Neural crest cell (in vitro differentiated cells): ENCODE results near the gene PPP4R3B. TPM values are rescaled to one million over a fixed set of nuclear protein-coding genes. Genes with fewer than 3 reads are reported as not detected.

ENCODE experiments used
- DNase-seq: peaks from one replicate; pipeline ENCODE4 v3.0.0; 2021; ENCODE audit warnings: low read depth, mixed read lengths, low spot score
- H3K27ac Mint-ChIP-seq: one replicate; pipeline ENCODE4 v1.8.0; 2021; ENCODE audit warnings: mild to moderate bottlenecking, mixed read lengths; ENCODE audit not compliant: unreplicated experiment
- H3K27me3 Mint-ChIP-seq: 2 replicates; pipeline ENCODE4 v1.8.0; 2021; ENCODE audit warnings: low read depth, mild to moderate bottlenecking, mixed read lengths
- H3K36me3 Mint-ChIP-seq: 2 replicates; pipeline ENCODE4 v1.8.0; 2021; ENCODE audit warnings: low read depth, mild to moderate bottlenecking, mixed read lengths
- H3K4me1 Mint-ChIP-seq: 2 replicates; pipeline ENCODE4 v1.8.0; 2021; ENCODE audit warnings: mixed read lengths
- H3K4me3 Mint-ChIP-seq: one replicate; pipeline ENCODE4 v1.8.0; 2021; ENCODE audit warnings: mild to moderate bottlenecking, mixed read lengths
- H3K9me3 Mint-ChIP-seq: 2 replicates; pipeline ENCODE4 v1.8.0; 2021; ENCODE audit warnings: mixed read lengths
- CTCF ChIP-seq: fragments of 200-600 bp; sonication (generic); conservative IDR thresholded peaks from 2 replicates; pipeline ENCODE4 v1.5.0; 2021; ENCODE audit warnings: antibody characterized with exemption, mild to moderate bottlenecking
- total RNA-seq: library from RNA; stranded (reverse); gene quantifications from 2 replicates; pipeline ENCODE4 v1.2.1, GENCODE V29; 2021

Gene PPP4R3B
- total RNA-seq, 1 donor from 2014 or later = 62.0 TPM

GRCh38 chr2:55567298-55567697 lies 50.1 kb downstream of the PPP4R3B start:
- no peak for DNase-seq
- peaks cover 27% of the 10 kb centered on the region for H3K36me3 Mint-ChIP-seq
- TF ChIP-seq CTCF = no peak
- peaks cover 2% of the 10 kb centered on the region for H3K9me3 Mint-ChIP-seq
- no peak overlapping the region for H3K27ac Mint-ChIP-seq
- no peak overlapping the region for H3K4me3 Mint-ChIP-seq
- H3K4me1 Mint-ChIP-seq = no peaks in the 10 kb centered on the region
- no peaks in the 10 kb centered on the region for H3K27me3 Mint-ChIP-seq

GRCh38 chr2:55565613-55566012 lies 51.8 kb downstream of the PPP4R3B start:
- peaks cover 39% of the 10 kb centered on the region for H3K36me3 Mint-ChIP-seq
- no peaks in the 10 kb centered on the region for H3K4me1 Mint-ChIP-seq
- H3K27ac Mint-ChIP-seq = no peak overlapping the region
- H3K4me3 Mint-ChIP-seq = no peak overlapping the region
- no peak for DNase-seq
- H3K9me3 Mint-ChIP-seq = peaks cover 6% of the 10 kb centered on the region
- no peak for TF ChIP-seq CTCF
- no peaks in the 10 kb centered on the region for H3K27me3 Mint-ChIP-seq

GRCh38 chr2:55560855-55561254 lies 56.6 kb downstream of the PPP4R3B start:
- peaks cover 53% of the 10 kb centered on the region for H3K36me3 Mint-ChIP-seq
- DNase-seq = no peak
- no peaks in the 10 kb centered on the region for H3K4me1 Mint-ChIP-seq
- no peak overlapping the region for H3K27ac Mint-ChIP-seq
- no peak for TF ChIP-seq CTCF
- peaks cover 10% of the 10 kb centered on the region for H3K9me3 Mint-ChIP-seq
- no peak overlapping the region for H3K4me3 Mint-ChIP-seq
- no peaks in the 10 kb centered on the region for H3K27me3 Mint-ChIP-seq

- Mint-ChIP-seq H3K4me3 (no peak overlapping the region), H3K36me3 (peaks cover 40% of the 10 kb centered on the region), H3K9me3 (peaks cover 6% of the 10 kb centered on the region)
Observed at GRCh38 chr2:55556809-55557208, 60.6 kb downstream of the PPP4R3B start.

GRCh38 chr2:55555977-55556376 lies 61.4 kb downstream of the PPP4R3B start:
- peaks cover 3% of the 10 kb centered on the region for H3K9me3 Mint-ChIP-seq
- H3K4me3 Mint-ChIP-seq = no peak overlapping the region
- H3K27me3 Mint-ChIP-seq = no peaks in the 10 kb centered on the region
- TF ChIP-seq CTCF = no peak
- no peak overlapping the region for H3K27ac Mint-ChIP-seq
- peaks cover 31% of the 10 kb centered on the region for H3K36me3 Mint-ChIP-seq
- H3K4me1 Mint-ChIP-seq = no peaks in the 10 kb centered on the region
- DNase-seq = no peak

More at GRCh38 chr2:55556809-55557208, 60.6 kb downstream of the PPP4R3B start:
- DNase-seq = no peak
- no peak for TF ChIP-seq CTCF
- Mint-ChIP-seq H3K4me1 (no peaks in the 10 kb centered on the region), H3K27ac (no peak overlapping the region), H3K27me3 (no peaks in the 10 kb centered on the region)

GRCh38 chr2:55553321-55553720 lies 64.1 kb downstream of the PPP4R3B start:
- H3K4me3 Mint-ChIP-seq = no peak overlapping the region
- no peak for TF ChIP-seq CTCF
- peaks cover 20% of the 10 kb centered on the region for H3K36me3 Mint-ChIP-seq
- no peak for DNase-seq
- no peak overlapping the region for H3K27ac Mint-ChIP-seq
- H3K27me3 Mint-ChIP-seq = no peaks in the 10 kb centered on the region
- H3K4me1 Mint-ChIP-seq = no peaks in the 10 kb centered on the region
- H3K9me3 Mint-ChIP-seq = no peaks in the 10 kb centered on the region
